Measurements from ENCODE around the gene SPRTN.

SPRTN gene

GRCh38 chr1:231362325-231362724 lies 24.2 kb downstream of the SPRTN start:
- no peak for TF ChIP-seq CTCF (IDR thresholded peaks at IDR 0.05; ENCODE audit: borderline replicate concordance, insufficient read depth, low read depth, low read length)
- no peak overlapping the region for H3K4me3 ChIP-seq (ENCODE audit: low read depth, low read length)

- no peak overlapping the region for H3K4me3 ChIP-seq (ENCODE audit: low read depth, low read length)
- TF ChIP-seq CTCF (IDR thresholded peaks at IDR 0.05; ENCODE audit: borderline replicate concordance, insufficient read depth, low read depth, low read length) = no peak
These were observed 25.5 kb downstream of the SPRTN start for GRCh38 chr1:231363624-231364023.

- TF ChIP-seq CTCF (IDR thresholded peaks at IDR 0.05; ENCODE audit: borderline replicate concordance, insufficient read depth, low read depth, low read length) = no peak
- H3K4me3 ChIP-seq (ENCODE audit: low read depth, low read length) = no peak overlapping the region
These were observed 26.1 kb downstream of the SPRTN start for GRCh38 chr1:231364192-231364591.

- no peak for TF ChIP-seq CTCF (IDR thresholded peaks at IDR 0.05; ENCODE audit: borderline replicate concordance, insufficient read depth, low read depth, low read length)
- H3K4me3 ChIP-seq (ENCODE audit: low read depth, low read length) = no peak overlapping the region
These were observed 31.2 kb downstream of the SPRTN start for GRCh38 chr1:231369282-231369681.

DNA sequence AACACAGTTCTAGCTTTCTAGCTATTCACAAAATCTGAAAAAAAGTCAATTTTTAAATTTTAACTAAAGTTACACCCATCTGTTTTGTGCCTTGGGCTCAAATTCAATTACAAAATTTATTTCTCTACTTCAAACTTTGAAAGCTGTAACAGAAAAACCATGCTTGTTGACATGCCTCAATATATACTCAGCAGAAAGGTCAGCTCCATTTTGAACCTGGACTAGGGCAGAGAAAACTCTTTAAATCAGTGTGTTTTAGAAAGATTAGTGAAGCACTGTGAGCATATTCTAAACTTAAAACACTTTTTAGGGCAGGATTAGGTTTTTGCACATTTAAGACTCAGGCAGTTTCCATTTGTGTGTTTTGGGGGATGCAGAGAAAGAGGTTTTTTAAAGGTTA lies 34.4 kb downstream of the SPRTN start:
- no peak overlapping the region for H3K4me3 ChIP-seq (ENCODE audit: low read depth, low read length)
- TF ChIP-seq CTCF (IDR thresholded peaks at IDR 0.05; ENCODE audit: borderline replicate concordance, insufficient read depth, low read depth, low read length) = no peak

DNA sequence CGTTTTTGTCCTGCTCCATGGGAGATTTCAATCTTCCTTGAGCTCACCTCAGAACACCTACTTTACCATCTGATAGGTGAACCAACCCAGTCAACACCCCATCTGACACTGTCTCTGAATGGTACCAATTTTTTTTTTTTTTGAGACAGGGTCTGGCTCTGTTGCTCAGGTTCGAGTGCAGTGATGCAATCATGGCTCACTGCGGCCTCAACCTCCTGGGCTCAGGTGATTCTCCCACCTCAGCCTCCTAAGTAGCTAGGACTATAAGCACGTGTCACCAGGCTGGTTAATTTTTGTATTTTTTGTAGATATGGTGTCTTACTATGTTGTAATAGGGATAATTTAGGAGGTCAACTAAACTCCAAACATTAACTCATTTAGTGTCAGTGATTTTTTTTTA lies 36.3 kb downstream of the SPRTN start:
- no peak for TF ChIP-seq CTCF (IDR thresholded peaks at IDR 0.05; ENCODE audit: borderline replicate concordance, insufficient read depth, low read depth, low read length)
- no peak overlapping the region for H3K4me3 ChIP-seq (ENCODE audit: low read depth, low read length)

GRCh38 chr1:231376101-231376500 lies 38.0 kb downstream of the SPRTN start:
- no peak overlapping the region for H3K4me3 ChIP-seq (ENCODE audit: low read depth, low read length)
- TF ChIP-seq CTCF (IDR thresholded peaks at IDR 0.05; ENCODE audit: borderline replicate concordance, insufficient read depth, low read depth, low read length) = no peak

Data from GM12875 (cell line).